Activated CD8-positive, alpha-beta memory T cell treated with anti-CD3 and anti-CD28 coated beads for 24 hours (primary cell): ENCODE measurements around the gene TRIP10.

Experiments
- DNase-seq: peaks from one replicate; pipeline ENCODE4 v3.0.0-alpha.2; 2020

TRIP10 gene

GRCh38 chr19:6729573-6730152, 9.8 kb upstream of the TRIP10 start:
- DNase-seq, result no peak

DNA sequence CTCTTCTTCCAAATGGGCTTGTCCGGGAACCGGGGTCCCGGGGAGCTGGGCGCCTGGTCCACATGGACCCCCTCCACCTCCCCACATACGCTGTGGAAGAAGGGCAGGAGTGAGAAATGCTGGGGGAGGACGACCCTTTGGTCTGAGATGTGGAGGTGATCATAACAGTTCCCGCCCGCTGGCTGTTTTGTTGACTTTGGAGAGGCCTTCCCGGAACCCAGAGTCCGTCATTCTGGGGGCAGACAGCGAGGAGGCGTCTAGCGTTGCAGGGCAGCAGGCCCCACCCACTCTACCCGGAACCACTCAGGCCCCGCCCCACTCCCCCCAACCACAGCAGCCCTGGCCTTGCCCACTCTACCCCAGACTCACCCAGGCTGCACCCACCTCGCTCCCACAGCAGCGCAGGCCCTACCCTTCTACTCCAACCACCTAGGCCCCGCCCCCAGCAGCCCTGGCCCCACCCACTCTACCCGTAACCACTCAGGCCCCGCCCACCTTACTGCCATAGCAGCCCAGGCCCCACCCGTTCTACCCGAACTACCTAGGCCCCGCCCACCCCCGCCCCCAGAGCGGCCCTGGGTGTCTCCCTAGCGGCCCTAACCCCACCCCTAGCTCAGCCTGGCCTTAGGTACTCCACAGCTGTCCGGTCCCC, 9.2 kb upstream of the TRIP10 start:
- peak; percentile 72 for DNase-seq

- no peak for DNase-seq
These were observed 8.4 kb upstream of the TRIP10 start for GRCh38 chr19:6730941-6731670.

DNA sequence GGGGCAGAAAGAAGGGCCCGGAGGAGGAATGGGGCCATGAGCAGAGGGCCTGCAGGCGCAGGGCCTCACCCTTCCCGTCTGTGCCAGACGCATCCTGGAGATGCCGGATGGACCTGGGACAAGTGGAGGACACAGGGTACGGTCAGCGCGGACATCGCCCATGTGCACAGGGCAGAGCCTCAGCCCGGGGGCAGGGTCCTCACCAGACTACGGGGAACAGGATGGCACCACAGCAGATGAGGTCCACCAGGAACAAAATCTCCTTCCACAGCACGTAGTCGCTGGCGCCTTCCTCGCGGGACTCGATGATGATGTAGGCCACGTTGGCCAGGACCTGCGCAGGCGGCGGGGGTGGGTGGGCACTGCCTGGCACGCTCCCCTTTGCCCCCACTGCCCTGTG, 7.7 kb upstream of the TRIP10 start:
- DNase-seq, result no peak

- DNase-seq, result no peak
These were observed 6.6 kb upstream of the TRIP10 start for GRCh38 chr19:6732803-6733337.

DNA sequence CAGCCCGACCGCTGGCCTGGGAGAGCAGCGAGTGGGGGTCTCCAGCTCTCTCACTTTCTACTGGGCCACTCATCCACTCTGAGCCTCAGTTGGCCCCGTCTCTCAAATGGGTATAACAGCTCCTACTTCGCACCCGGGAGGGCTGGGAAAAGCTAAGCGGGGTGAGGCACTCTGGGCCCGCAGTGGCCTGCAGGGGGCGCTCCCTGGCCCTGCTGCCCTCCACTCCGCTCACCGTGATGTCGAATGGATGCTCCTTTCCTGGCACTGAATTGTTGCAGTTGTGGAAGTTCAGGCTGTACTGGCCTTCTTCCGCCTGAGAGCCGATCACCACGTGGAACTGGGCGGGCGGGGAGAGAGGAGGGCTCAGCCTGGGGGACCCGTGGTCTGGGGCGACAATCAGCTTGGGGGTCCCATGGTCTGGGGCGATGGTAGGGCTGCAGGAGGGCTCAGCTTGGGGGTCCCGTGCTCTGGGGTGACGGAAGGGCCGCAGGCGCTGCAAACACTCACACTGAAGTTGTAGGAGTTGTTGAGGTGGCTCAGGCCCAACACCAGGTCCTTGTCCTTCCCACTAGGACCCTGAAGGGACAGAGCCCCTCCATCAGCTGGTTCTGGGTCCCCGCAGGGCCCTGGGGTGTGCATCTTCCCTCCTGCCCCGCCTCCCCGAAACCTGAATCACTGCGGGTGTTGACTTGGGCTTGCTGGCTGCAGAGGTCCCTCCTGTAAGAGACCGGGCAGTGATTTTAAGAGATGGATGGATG, 6.0 kb upstream of the TRIP10 start:
- DNase-seq, result no peak

DNA sequence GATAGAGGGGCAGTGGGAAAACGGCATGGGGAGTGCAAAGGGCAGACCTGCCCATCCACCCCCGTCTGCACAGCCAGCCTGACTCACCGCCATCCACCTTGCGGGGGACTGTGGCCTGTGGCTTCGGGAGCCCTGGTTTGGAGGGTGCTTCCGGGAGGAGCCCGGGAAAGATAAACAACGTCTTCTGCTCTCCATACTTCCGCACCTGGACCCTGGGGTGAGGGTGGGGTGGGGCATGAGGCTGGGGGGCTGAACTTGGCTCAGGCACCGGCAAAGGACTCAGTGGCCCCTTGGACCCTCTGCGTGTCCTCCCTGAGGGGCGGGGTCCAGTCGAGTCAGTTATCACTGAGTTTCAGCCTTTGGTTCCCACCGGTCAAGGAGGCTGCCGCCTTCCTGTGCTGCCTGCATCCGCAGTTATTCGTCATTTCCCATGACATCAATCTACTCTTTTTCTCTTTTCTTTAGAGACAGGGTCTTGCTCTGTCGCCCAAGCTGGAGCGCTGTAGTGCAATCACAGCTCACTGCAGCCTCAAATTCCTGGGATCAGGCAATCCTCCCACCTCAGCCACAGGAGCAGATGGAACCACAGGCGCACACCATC, 5.3 kb upstream of the TRIP10 start:
- no peak for DNase-seq

DNA sequence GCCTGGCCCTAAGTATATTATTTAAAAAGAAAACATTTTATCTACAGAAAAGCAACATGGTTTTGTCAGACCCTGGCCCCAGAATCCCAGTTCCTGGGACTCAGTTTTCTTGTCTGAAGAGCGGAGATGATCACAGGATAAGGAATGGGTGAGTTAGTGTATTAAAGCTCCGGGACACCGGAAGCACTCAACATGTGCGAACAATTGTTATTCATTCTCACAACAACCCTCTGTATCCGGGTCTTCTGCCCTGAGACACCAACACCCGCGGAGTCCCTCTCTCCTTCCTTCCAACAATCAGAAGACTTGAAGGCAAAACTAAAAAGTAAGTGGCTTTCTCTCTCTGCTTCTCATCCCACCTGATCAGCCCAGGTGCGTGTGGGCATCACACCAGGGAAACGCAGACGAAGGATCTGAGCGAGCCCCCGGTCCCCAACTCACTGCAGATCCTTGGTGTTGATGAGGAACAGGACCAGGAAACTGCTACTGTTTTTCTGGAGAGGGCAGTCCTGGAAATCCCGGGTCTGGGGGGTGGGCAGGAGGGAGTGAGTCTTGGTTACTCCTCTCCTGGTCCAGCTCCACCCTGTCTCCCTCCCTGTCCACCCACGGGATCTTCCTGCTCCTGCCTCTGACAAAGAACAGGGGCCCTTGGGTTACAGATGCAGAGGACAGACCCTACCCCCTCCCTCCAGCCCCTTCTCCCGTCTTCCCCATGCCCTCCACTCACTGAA, 4.1 kb upstream of the TRIP10 start:
- DNase-seq, result no peak

DNA sequence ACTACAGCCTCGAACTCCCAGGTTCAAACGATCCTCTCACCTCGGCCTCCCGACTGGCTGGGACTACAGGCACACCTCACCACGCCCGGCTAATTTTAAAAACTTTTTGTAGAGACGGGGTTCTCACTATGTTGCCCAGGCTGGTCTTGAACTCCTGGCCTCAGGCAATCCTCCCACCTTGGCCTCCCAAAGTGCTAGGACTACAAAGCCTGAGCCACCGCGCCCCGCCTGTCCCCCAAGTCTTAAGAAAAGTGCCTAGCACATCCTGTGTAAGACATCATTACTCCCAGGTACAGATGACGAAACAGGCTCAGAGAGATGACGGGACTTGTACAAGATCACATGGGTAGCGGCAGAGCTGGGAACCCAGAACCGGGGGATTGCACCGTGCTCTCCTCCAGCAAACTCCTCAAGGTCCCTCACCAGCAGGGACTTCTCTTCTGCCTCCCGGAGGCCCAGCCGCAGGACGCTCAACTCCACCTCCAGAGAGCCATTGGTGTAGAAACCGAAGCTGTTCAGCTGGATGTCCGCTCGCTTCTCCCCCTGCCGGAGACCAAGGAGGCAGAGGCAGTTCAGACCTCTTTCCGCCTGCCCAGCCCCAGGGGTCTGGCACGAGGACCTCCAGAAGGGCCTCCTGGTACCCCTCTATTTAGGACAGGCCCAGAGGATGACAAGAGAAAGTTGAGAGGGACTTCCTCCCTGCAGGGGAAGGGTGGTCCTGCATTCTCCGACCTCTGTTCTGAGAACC, 3.1 kb upstream of the TRIP10 start:
- peak; percentile 90 for DNase-seq

DNA sequence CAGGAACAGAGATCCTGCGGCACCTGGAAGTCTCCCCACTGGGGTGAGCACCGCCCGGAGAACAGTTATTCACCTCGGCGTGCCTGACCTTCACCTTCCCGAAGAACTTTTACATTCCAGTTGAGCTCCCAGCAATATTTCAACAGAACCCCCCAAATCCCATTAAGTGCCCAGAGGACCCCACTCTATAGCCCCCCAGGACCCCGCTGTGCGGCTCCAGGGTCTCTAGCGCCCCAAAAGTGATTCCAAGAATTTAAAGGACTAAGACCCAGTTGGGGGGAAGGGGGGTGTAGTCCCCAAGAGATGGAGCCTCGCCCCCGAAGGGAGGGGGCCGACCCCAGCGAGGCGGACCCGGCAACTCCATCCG, 2.6 kb upstream of the TRIP10 start:
- no peak for DNase-seq

DNA sequence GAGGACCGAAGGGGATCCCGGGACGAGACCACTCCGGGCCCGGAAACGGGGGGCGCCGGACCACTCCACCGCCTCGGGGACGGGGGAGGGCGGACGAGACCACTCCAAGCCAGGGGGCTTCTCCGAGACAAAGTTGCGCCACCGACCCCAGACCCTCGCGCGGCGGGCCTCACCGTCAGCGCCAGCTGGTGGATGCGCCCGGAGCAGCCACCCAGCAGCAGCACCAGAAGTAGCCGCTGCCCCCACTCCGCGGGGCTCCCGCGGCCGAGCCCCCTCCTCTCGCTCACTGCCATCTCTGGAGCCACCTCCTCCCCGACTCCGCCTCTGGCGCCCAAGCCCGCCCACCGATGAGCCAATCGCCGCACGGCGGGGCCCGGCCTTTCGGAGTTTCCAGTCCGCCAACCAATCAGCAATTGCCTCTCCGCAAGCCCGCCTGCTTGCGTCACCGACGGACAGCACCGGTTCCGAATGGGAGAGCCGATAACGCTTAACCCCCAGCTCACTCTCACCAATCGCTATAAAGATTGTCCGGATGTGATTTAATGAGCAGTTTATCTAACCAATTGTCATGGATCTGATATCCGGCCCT, 2.1 kb upstream of the TRIP10 start, which contains the start of gene GPR108:
GPR108 (minus strand) TSS at position 297 of the 589 bp plus-strand sequence; CDS start at position 293, 4 bp downstream.
- peak; percentile 99 for DNase-seq

DNA sequence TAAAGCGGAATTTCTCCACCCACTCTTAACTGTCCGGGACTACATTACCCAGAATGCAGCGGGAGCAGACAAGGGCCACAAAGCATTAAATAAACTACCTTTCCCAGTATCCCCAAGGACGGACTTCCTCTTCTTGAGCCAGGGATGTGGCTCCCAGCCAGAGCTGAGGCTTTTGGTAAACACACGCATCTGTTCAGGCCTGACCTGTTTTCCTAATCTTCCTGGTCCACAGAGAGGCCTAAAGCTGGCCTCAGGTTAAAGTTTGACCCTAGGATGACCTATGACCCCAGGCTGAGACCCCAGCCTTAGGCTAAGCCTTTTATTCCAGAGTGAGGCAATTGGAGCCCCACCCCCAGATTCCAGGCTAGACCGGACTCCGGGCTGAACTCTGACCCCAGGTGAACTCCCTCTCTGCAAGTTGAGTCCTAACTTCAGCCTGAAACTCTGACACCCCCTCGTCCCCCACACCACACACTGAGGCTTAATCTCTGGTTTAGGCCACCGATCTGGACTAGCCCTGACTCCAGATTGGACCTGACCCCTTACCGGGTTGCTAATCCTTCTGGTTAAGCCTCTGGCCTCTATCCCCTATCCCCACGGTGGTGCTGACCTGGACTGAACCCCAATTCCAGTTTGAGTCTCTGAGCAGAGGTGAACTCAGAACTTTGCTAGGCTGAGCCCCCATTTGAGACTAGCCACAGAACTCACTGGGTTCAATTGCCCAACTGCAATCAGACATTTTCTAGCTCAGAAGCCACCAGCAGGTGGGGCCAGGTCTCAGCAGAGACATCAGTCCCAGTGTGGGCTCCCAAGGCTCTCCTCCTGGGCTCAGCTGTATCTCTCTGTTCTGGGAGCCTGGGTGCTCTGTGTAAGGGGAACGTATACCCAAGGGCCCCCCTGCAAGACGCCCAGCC, 1.4 kb upstream of the TRIP10 start:
- peak; percentile 88 for DNase-seq

DNA sequence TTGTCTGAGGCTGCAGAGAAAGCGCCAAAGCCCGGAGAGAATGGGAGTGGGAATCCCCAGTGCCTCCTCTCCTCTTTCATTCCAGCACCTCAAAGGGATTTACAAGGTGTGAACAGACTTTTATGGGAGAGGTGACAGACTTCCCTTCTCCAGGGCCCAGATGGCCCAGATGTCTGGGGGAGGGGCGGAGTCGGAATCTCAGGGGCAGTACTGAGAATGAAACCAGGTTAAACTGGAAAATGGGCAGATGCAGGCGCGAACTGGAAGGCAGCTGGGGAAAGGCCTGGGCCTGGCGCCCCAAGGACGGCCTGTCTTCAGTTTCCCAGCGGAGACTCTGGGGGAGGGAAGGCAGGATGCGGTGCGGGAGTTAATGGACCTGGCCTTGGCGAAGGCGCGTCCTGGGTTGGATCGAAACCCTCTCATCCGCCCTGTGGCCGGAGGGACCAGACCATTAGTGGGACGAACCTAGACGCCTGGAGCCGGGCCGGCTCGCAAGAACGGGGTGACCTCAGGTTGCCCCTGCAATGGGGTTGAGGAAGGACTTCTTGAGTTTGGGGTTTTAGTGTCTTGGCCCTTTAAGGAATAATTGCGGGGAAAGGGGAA, 592 bp upstream of the TRIP10 start:
- DNase-seq, result no peak

DNA sequence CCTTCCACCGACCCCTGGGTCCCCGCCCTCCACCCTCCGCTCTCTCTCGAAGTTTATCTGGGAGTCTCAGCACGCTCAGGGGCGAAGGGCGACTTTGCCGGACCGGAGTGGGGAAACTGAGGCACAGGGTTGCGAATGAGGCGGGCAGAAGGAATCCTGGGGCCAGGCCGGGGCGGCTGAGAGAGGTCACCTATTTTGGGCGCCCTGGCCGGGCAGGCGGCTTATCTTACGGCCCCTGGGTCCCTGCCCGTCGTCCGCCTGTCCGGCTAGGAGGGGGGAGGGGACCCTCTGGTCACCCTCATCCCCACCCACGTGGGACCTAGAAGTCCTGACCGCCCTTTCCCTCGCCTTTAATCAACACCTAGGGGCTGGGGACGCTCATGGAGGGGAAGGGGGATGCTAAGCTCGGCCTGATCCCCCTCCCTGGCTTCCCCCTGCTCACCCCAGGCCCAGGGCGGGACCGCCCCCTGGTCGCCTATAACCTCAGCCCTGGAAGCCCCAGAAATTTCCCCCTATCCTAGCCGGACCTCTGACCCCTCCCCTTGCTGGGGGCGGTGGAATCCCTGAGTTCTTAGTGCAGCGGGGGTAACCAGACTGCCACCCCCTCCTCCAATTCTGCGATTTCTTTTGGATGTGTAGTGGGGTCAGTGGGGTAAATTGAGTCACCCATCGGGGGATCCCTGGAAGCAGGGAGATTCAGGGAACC, 556 bp downstream of the TRIP10 start:
- peak; percentile 74 for DNase-seq

DNA sequence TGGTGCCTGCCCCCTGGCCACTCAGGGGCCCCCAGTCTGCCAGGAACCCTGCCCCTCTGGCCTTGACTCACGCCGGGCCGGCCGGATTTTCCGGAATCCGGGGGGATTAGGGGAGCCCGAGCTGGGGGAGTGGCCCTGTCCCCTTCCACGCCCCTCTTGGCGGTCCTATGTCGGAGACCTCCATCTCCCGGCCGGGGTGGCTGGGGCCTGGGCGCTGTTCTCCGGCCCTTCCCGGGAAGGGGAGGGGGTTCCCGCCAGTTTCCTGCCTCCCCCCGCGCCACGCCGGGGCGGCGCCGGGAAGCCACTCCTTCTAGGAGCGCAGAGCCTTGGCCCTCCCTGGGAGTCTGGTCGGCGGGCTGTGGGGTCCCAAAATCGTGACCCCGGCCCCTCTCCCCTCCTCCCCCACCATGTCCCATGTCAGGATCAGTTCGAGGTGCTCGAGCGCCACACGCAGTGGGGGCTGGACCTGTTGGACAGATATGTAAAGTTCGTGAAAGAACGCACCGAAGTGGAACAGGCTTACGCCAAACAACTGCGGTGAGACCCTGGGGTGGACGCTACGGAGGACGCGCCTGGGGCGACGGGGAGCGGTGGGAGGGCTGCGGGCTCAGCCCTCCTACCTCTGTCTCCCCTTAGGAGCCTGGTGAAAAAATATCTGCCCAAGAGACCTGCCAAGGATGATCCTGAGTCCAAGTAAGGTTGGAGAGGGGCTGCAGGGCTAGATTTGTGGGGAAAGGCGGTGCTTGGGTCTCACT, 1.3 kb downstream of the TRIP10 start:
- DNase-seq, result peak; percentile 67

DNA sequence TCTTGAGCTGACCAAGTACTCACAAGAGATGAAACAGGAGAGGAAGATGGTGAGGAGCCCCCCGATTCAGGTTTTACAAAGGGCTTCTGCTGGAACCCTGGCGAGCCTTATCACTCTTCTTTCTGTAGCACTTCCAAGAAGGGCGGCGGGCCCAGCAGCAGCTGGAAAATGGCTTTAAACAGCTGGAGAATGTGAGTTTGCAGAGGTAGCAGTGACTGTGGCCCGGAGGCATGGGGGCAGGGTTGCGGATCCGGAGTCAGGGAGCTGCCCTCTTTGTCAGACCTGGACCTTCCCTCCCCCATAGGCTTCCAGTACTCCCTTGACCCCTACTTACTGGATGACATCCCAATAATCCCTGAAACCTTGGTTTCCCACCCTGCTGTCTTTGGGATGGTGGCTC, 3.6 kb downstream of the TRIP10 start:
- DNase-seq, result no peak

DNA sequence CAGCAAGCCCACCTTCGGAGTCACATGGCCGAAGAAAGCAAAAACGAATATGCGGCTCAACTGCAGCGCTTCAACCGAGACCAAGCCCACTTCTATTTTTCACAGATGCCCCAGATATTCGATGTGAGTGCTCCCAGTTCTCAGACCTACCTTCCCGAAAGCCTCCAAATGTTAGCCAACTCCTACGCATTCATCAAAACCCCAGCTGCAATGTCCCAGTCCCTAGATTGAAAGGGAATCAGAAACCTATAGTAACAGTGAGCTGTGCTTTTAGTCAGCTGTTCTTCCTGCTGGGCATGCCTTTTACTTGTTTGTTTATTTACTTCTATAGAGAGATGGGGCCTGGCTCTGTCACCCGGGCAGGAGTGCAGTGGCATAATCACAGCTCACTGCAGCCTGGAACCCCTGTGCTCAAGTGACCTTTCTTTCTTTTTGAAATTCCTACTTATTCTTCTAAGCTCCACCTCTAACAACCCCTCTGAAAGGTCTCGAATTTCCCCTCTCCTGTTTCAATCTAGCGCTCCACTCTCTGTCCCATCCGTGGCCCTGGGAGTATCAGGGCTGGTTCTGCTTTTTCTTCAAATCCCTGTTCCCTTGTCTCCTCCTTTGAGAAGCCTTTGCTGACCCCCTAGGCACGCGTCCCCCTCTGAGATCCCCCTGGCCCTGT, 4.4 kb downstream of the TRIP10 start:
- no peak for DNase-seq
